ENCODE data around the gene BAZ2B.

GRCh38 chr2:159272156-159272555, 344.2 kb downstream of the BAZ2B start:
- TF ChIP-seq POLR2A (IDR thresholded peaks at IDR 0.05) (no peak), CTCF (IDR thresholded peaks at IDR 0.05) (no peak)
